Measurements from ENCODE around the gene ATG2B. TPM values are rescaled to one million over a fixed set of nuclear protein-coding genes. Genes with fewer than 3 reads are reported as not detected.

Gene ATG2B
- total RNA-seq, 4 donors from 2014 or later, result 22.2 to 30.3 (median 28.6) TPM

- DNase-seq (no peak), ATAC-seq (no peak)
- H3K27me3 ChIP-seq, result no peaks in the 10 kb centered on the region
- in situ Hi-C loops (cut with MboI; ENCODE audit: low sequenced_read_pairs in 4 of 4), result loop anchor here in 1 of 4 donors (25.0 kb wide), 2 partner anchors 296 to 846 kb away; no protein-coding TSS in a partner anchor
- no peaks in the 10 kb centered on the region for H3K36me3 ChIP-seq
- H3K9me3 ChIP-seq, result no peaks in the 10 kb centered on the region
- no peak overlapping the region for H3K27ac ChIP-seq
- no peaks in the 10 kb centered on the region for H3K4me1 ChIP-seq
- TF ChIP-seq POLR2A (IDR thresholded peaks at IDR 0.05), result no peak
- no peak overlapping the region for H3K4me3 ChIP-seq
- intact Hi-C loops (cut with DNase I; ENCODE audit: low total_unique reads), result no loop called here
Observed at GRCh38 chr14:96407935-96408570, 44.9 kb upstream of the ATG2B start.

- H3K36me3 ChIP-seq, result no peaks in the 10 kb centered on the region
- no peak overlapping the region for H3K27ac ChIP-seq
- no peaks in the 10 kb centered on the region for H3K9me3 ChIP-seq
- in situ Hi-C loops (cut with MboI; ENCODE audit: low sequenced_read_pairs in 4 of 4), result loop anchor here in 1 of 4 donors (25.0 kb wide), 2 partner anchors 293 to 843 kb away; no protein-coding TSS in a partner anchor
- ATAC-seq (no peak), DNase-seq (no peak)
- no peak for TF ChIP-seq CTCF (IDR thresholded peaks at IDR 0.05 in 4 of 5, conservative IDR thresholded peaks at IDR 0.05 in 1 of 5)
- no peak for TF ChIP-seq POLR2A (IDR thresholded peaks at IDR 0.05)
- intact Hi-C loops (cut with DNase I; ENCODE audit: low total_unique reads), result no loop called here
- H3K27me3 ChIP-seq, result no peaks in the 10 kb centered on the region
- H3K4me3 ChIP-seq, result no peak overlapping the region
- no peaks in the 10 kb centered on the region for H3K4me1 ChIP-seq
Observed at GRCh38 chr14:96405677-96406076, 42.5 kb upstream of the ATG2B start.

- no peaks in the 10 kb centered on the region for H3K9me3 ChIP-seq
- ATAC-seq (peak in 1 of 2 donors; percentile 30), DNase-seq (no peak)
- H3K4me1 ChIP-seq, result no peaks in the 10 kb centered on the region
- H3K27me3 ChIP-seq, result no peaks in the 10 kb centered on the region
- in situ Hi-C loops (cut with MboI; ENCODE audit: low sequenced_read_pairs in 4 of 4), result loop anchor here in 1 of 4 donors (25.0 kb wide), 2 partner anchors 291 to 841 kb away; no protein-coding TSS in a partner anchor
- H3K27ac ChIP-seq, result peak overlapping the region in 2 of 4 donors; percentile 41 to 47
- H3K36me3 ChIP-seq, result no peaks in the 10 kb centered on the region
- no peak overlapping the region for H3K4me3 ChIP-seq
- TF ChIP-seq CTCF (IDR thresholded peaks at IDR 0.05 in 4 of 5, conservative IDR thresholded peaks at IDR 0.05 in 1 of 5) (no peak), POLR2A (IDR thresholded peaks at IDR 0.05) (no peak)
- intact Hi-C loops (cut with DNase I; ENCODE audit: low total_unique reads), result no loop called here
Observed at GRCh38 chr14:96403409-96403808, 40.3 kb upstream of the ATG2B start.

GRCh38 chr14:96400495-96400894 lies 37.4 kb upstream of the ATG2B start:
- TF ChIP-seq CTCF (IDR thresholded peaks at IDR 0.05 in 4 of 5, conservative IDR thresholded peaks at IDR 0.05 in 1 of 5), result no peak
- no peak for TF ChIP-seq POLR2A (IDR thresholded peaks at IDR 0.05)
- no peak for DNase-seq
- Histone ChIP-seq H3K9me3 (no peaks in the 10 kb centered on the region), H3K4me3 (no peak overlapping the region), H3K27me3 (no peaks in the 10 kb centered on the region), H3K27ac (no peak overlapping the region), H3K4me1 (no peaks in the 10 kb centered on the region), H3K36me3 (no peaks in the 10 kb centered on the region)
- no peak for ATAC-seq
- in situ Hi-C loops (cut with MboI; ENCODE audit: low sequenced_read_pairs in 4 of 4) (loop anchor here in 1 of 4 donors (25.0 kb wide), 2 partner anchors 288 to 838 kb away; no protein-coding TSS in a partner anchor), intact Hi-C loops (cut with DNase I; ENCODE audit: low total_unique reads) (no loop called here)

GRCh38 chr14:96399405-96399804 lies 36.3 kb upstream of the ATG2B start:
- Histone ChIP-seq H3K27me3 (no peaks in the 10 kb centered on the region), H3K36me3 (no peaks in the 10 kb centered on the region), H3K9me3 (no peaks in the 10 kb centered on the region), H3K27ac (no peak overlapping the region), H3K4me3 (no peak overlapping the region), H3K4me1 (no peaks in the 10 kb centered on the region)
- TF ChIP-seq CTCF (IDR thresholded peaks at IDR 0.05 in 4 of 5, conservative IDR thresholded peaks at IDR 0.05 in 1 of 5) (no peak), POLR2A (IDR thresholded peaks at IDR 0.05) (no peak)
- in situ Hi-C loops (cut with MboI; ENCODE audit: low sequenced_read_pairs in 4 of 4), result no loop called here
- intact Hi-C loops (cut with DNase I; ENCODE audit: low total_unique reads), result no loop called here
- DNase-seq (no peak), ATAC-seq (no peak)

Data from gastrocnemius medialis (tissue), 4 donors.